ENCODE measurements around the gene DOCK3.

DNA sequence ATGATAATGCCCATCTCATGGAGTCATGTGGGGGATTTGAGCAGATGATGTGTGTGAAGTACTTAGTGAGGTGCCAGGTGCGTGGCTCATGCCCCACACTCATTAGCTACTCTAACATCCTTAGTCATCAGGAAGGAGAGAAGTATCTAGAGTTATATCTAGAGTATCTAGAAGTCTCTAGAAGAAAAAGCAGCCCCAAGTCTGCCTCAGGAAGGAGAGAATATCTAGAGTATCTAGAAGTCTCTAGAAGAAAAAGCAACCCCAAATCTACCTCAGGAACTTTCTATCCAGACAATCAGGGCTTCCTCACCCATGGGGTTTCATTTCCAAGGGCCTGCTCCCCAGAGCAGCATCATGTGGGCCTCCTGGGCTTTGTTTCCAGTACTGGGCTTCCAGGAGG lies 24.7 kb upstream of the DOCK3 start:
- TF ChIP-seq FOXP2 (optimal IDR thresholded peaks at IDR 0.05; ENCODE audit: borderline replicate concordance, extremely low read depth, extremely low read length, insufficient read depth), result no peak
- no peak for TF ChIP-seq POLR2AphosphoS5 (IDR thresholded peaks at IDR 0.05; ENCODE audit: low read depth, low read length)

Measured in PFSK-1 (cell line).